Sigmoid colon (tissue), 4 donors: ENCODE measurements around the gene ADAM23.

ENCODE experiments used
- EP300 ChIP-seq, 4 donors: sonication (generic); formaldehyde crosslinking; IDR thresholded peaks; one replicate each; pipeline ENCODE4 v1.6.1; 2017; ENCODE audit warnings: antibody characterized with exemption in 4 of 4
- POLR2A ChIP-seq, 2 donors: fragments of 450-650 bp; IDR thresholded peaks; one replicate each; pipeline ENCODE4 v1.6.1; 2016; ENCODE audit warnings: antibody characterized with exemption in 2 of 2, mild to moderate bottlenecking in 2 of 2, moderate library complexity in 2 of 2
- POLR2AphosphoS5 ChIP-seq, 4 donors: sonication (generic); formaldehyde crosslinking; IDR thresholded peaks; one replicate each; pipeline ENCODE4 v1.6.1; 2017; ENCODE audit warnings: antibody characterized with exemption in 4 of 4
- TF ChIP-seq, protein P1 (sequence below), 4 experiments: fragments of 450-650 bp in 3 of 4; fragments of 200-600 bp in 1 of 4; IDR thresholded peaks; one replicate each; pipeline ENCODE4 v1.5.1; 2016 to 2019; ENCODE audit warnings: antibody characterized with exemption in 4 of 4, mild to moderate bottlenecking in 3 of 4, moderate library complexity in 2 of 4

DNA sequence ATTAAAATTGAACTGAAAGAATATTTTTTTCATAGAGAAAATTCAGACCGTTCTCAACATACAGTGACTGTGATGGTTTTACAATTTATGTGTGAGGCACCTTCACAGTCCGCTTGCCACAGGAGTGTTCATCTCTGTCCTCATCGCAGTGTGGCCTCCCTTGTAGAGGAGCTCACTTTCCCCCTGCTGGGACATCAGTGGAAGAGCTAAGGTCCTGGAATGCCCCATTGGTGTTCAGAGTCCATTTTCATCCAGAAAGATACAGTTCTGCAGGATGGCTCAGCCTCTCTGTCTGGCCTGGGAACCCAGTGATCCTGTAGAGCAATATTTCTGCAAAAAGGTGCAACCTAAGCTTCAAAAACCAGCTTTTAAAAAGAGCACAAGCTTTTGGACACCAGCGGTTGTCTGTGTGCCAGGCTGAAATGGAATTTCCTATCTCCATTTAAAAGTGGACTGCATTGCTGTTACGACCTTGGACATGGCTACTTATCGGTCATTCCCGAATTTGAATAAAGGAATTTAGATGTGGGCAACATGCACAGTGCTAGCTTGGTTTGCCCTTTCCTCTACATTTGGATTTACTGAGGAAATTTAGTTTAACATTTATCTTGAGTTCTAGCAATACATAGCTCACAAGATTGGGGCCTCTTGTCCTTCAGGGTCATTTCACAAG lies 172.2 kb downstream of the ADAM23 start:
- TF ChIP-seq, protein P1, sequence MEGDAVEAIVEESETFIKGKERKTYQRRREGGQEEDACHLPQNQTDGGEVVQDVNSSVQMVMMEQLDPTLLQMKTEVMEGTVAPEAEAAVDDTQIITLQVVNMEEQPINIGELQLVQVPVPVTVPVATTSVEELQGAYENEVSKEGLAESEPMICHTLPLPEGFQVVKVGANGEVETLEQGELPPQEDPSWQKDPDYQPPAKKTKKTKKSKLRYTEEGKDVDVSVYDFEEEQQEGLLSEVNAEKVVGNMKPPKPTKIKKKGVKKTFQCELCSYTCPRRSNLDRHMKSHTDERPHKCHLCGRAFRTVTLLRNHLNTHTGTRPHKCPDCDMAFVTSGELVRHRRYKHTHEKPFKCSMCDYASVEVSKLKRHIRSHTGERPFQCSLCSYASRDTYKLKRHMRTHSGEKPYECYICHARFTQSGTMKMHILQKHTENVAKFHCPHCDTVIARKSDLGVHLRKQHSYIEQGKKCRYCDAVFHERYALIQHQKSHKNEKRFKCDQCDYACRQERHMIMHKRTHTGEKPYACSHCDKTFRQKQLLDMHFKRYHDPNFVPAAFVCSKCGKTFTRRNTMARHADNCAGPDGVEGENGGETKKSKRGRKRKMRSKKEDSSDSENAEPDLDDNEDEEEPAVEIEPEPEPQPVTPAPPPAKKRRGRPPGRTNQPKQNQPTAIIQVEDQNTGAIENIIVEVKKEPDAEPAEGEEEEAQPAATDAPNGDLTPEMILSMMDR (IDR thresholded peaks at IDR 0.05) = no peak
- TF ChIP-seq POLR2A (IDR thresholded peaks at IDR 0.05) (no peak), EP300 (IDR thresholded peaks at IDR 0.05) (no peak), POLR2AphosphoS5 (IDR thresholded peaks at IDR 0.05) (no peak)
